Measurements from ENCODE around the gene METTL9. TPM values are rescaled to one million over a fixed set of nuclear protein-coding genes. Genes with fewer than 3 reads are reported as not detected.
A peak's percentile ranks its signal among the peaks of the same experiment; 100 is the strongest.

The METTL9 gene
- total and polyA plus RNA-seq, 2 of the 13 experiments (the other 11 are each of a cell fraction or from before 2014, with no cell fraction given): 123 to 204 TPM

DNA sequence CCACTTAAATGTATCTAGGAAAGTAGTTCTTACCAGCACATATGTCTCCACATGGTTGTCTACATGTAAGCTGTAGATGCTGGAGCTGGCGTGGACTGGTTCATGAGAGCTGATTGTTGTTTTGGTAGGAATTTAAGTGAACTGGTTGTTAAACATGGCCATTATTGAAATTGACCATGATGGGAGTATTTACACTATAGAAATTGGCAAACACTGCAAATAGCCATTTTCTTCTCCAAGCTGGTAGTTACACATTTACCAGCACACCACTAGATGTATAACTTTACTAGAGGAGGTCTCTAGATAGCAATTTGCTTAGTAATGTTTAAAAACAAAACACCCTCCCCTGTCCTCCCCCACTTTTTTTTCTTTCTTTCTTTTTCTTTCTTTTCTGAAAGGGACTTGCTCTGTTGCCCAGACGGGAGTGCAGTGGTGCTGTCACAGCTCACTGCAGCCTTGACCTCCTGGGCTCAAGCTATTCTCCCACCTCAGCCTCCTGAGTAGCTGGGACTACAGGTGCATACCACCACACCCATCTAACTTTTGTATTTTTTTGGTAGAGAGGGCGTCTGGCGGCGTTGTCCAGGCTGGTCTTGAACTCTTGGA lies 28.8 kb downstream of the METTL9 start (continued):
- TF ChIP-seq ZNF850 (CRISPR knock-in tag; conservative IDR thresholded peaks at IDR 0.05): no peak
- TF ChIP-seq GMEB1 (CRISPR knock-in tag; IDR thresholded peaks at IDR 0.05; ENCODE audit: borderline replicate concordance): no peak
- no peak for TF ChIP-seq ZNF3 (CRISPR knock-in tag; IDR thresholded peaks at IDR 0.05)
- TF ChIP-seq MAFF (IDR thresholded peaks at IDR 0.05; ENCODE audit: low read depth, low read length): peak; percentile 53; the same call in 1 of the 2 replicates
- TF ChIP-seq TRIM24 (CRISPR knock-in tag; IDR thresholded peaks at IDR 0.05): no peak
- no peak for TF ChIP-seq SPEN (CRISPR knock-in tag; IDR thresholded peaks at IDR 0.05; ENCODE audit: low read depth)
- no peak for TF ChIP-seq ZNF24 (IDR thresholded peaks at IDR 0.05)
- no peak for TF ChIP-seq CEBPB (IDR thresholded peaks at IDR 0.05; ENCODE audit: borderline replicate concordance, low read depth, low read length)
- TF ChIP-seq ZNF326 (CRISPR knock-in tag; IDR thresholded peaks at IDR 0.05; ENCODE audit: borderline replicate concordance): no peak
- no peak for TF ChIP-seq GTF3A (CRISPR knock-in tag; conservative IDR thresholded peaks at IDR 0.05)
- TF ChIP-seq, protein P1, sequence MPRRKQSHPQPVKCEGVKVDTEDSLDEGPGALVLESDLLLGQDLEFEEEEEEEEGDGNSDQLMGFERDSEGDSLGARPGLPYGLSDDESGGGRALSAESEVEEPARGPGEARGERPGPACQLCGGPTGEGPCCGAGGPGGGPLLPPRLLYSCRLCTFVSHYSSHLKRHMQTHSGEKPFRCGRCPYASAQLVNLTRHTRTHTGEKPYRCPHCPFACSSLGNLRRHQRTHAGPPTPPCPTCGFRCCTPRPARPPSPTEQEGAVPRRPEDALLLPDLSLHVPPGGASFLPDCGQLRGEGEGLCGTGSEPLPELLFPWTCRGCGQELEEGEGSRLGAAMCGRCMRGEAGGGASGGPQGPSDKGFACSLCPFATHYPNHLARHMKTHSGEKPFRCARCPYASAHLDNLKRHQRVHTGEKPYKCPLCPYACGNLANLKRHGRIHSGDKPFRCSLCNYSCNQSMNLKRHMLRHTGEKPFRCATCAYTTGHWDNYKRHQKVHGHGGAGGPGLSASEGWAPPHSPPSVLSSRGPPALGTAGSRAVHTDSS (CRISPR knock-in tag; conservative IDR thresholded peaks at IDR 0.05): no peak
- no peak for TF ChIP-seq CEBPZ (IDR thresholded peaks at IDR 0.05; ENCODE audit: low read length)
- no peak for TF ChIP-seq TARDBP (CRISPR knock-in tag; IDR thresholded peaks at IDR 0.05)
- no peak for TF ChIP-seq ZNF674 (CRISPR knock-in tag; IDR thresholded peaks at IDR 0.05; ENCODE audit: low read depth)
- TF ChIP-seq, protein P2, sequence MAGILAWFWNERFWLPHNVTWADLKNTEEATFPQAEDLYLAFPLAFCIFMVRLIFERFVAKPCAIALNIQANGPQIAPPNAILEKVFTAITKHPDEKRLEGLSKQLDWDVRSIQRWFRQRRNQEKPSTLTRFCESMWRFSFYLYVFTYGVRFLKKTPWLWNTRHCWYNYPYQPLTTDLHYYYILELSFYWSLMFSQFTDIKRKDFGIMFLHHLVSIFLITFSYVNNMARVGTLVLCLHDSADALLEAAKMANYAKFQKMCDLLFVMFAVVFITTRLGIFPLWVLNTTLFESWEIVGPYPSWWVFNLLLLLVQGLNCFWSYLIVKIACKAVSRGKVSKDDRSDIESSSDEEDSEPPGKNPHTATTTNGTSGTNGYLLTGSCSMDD (CRISPR knock-in tag; IDR thresholded peaks at IDR 0.05): no peak
- no peak for TF ChIP-seq ZNF556 (CRISPR knock-in tag; IDR thresholded peaks at IDR 0.05; ENCODE audit: borderline replicate concordance)
- TF ChIP-seq ZNF781 (CRISPR knock-in tag; IDR thresholded peaks at IDR 0.05; ENCODE audit: borderline replicate concordance, not compliant biosample characterization): no peak
- no peak for TF ChIP-seq ZFP36L1 (CRISPR knock-in tag; IDR thresholded peaks at IDR 0.05)
- no peak for TF ChIP-seq FLYWCH1 (CRISPR knock-in tag; IDR thresholded peaks at IDR 0.05)

Measured in HepG2 (cell line).